ENCODE results near the gene LAMA2.

Gene LAMA2

DNA sequence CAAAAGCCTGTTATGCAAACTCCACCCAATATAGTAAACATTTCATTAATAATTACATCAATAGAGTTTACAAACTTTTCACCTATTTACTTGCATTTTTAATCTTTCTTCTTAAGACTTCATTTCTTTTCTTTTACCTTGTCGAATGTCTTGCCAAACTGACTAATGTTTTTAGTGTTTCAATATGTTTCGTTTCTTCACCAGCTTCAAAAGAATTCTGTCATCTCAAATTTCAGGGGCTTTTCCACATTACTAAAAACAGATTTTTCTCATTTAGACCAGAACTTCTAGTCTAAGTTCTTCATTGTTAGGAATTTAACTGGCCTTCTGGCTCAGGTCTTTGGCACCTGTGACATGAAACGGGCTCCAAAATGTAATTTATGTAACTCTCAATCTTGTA, 630.5 kb downstream of the LAMA2 start:
- no peak for DNase-seq (ENCODE audit: low spot score)
- TF ChIP-seq, protein P1, sequence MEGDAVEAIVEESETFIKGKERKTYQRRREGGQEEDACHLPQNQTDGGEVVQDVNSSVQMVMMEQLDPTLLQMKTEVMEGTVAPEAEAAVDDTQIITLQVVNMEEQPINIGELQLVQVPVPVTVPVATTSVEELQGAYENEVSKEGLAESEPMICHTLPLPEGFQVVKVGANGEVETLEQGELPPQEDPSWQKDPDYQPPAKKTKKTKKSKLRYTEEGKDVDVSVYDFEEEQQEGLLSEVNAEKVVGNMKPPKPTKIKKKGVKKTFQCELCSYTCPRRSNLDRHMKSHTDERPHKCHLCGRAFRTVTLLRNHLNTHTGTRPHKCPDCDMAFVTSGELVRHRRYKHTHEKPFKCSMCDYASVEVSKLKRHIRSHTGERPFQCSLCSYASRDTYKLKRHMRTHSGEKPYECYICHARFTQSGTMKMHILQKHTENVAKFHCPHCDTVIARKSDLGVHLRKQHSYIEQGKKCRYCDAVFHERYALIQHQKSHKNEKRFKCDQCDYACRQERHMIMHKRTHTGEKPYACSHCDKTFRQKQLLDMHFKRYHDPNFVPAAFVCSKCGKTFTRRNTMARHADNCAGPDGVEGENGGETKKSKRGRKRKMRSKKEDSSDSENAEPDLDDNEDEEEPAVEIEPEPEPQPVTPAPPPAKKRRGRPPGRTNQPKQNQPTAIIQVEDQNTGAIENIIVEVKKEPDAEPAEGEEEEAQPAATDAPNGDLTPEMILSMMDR (IDR thresholded peaks at IDR 0.05; ENCODE audit: extremely low read depth, missing control alignments) = no peak

DNA sequence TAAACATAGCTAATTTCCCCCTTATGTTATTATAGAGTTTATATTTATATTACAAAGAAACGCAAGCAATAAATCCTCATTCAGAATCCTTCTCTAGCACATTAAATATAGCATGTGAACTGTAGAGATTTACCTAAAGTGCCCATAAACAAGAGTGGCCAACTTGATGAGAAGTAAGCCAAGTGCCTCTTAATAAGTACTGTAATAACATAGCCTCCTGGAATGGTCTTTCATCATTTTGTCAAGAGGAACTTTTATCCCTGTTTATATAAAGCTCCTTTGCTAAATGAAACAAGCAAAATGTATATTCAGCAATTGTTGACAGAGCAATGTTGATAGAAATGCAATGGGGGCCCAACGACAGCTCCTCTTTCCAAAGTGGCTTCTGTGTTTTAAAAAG, 632.1 kb downstream of the LAMA2 start:
- DNase-seq (ENCODE audit: low spot score) = no peak
- TF ChIP-seq, protein P1 (IDR thresholded peaks at IDR 0.05; ENCODE audit: extremely low read depth, missing control alignments) = no peak

DNA sequence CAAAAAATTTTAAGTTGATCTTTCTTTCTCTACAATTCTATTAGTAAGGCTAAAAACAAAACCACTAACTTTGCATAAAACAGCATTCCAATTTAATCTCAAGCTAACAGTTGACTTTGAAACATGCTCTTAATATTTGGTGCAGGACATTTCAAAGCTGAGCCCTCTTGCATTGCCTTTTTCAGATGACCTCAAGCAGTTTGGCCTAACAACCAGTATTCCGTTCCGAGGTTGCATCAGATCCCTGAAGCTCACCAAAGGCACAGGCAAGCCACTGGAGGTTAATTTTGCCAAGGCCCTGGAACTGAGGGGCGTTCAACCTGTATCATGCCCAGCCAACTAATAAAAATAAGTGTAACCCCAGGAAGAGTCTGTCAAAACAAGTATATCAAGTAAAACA, 633.1 kb downstream of the LAMA2 start:
- no peak for DNase-seq (ENCODE audit: low spot score)
- TF ChIP-seq, protein P1 (IDR thresholded peaks at IDR 0.05; ENCODE audit: extremely low read depth, missing control alignments) = no peak

DNA sequence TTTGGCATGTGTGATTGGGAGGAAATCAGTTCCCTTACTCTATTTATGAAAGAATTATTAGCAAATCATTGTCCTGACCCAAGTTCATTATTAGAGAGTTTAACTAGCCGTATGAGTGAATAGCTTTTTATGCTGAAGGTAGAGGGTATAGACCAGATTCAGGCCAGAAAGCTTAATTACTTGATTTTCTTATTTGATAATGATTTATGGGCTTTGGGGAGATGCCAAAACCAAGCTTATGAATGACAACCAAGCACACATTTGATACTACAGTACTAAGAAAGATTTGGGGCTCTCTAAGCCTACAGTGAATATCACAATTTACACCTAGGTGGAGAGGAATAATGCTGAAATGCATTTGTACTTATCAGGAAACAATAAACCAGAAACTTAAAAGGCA, 633.8 kb downstream of the LAMA2 start:
- TF ChIP-seq, protein P1 (IDR thresholded peaks at IDR 0.05; ENCODE audit: extremely low read depth, missing control alignments) = no peak
- DNase-seq (ENCODE audit: low spot score) = no peak

DNA sequence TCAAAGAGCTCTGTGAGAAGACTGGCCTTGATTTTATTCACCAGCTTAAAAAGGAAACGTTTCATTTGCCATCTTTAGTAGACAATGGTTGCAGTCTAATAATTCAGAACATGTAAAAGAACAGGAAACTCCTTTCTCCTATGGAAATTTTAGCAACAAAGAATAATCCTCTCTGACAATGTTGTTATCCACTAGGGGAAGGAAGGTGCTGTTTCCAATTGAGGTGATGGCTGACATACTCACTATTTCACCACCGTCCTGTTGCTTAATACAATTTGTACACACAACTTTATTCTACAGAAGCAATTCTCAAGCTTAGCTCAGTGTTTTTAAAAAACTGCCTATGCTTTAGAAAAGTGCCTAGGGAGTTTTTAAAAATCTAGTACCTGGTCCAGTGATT, 634.4 kb downstream of the LAMA2 start:
- TF ChIP-seq, protein P1 (IDR thresholded peaks at IDR 0.05; ENCODE audit: extremely low read depth, missing control alignments) = no peak

DNA sequence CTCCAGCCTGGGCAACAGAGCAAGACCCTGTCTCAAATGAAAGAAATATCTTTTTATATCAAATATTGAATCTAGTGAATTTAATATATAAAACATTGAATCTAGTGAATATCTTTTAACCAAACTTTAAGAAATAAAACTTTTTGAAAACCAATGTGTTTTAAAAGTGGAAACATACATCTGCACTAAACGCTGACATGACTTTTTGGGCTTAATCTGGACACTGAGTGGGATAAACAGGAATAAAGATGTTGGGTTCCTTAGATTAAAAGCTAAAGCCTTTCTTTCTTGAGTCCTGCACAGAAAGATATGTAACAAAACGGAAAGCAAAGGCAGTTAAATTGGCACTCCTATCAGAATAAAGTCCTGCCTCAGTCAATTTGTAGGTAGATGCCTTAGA, 636.8 kb downstream of the LAMA2 start:
- TF ChIP-seq, protein P1 (IDR thresholded peaks at IDR 0.05; ENCODE audit: extremely low read depth, missing control alignments) = no peak
- no peak for DNase-seq (ENCODE audit: low spot score)

More for the DNA sequence above, 634.4 kb downstream of the LAMA2 start:
- no peak for DNase-seq (ENCODE audit: low spot score)

DNA sequence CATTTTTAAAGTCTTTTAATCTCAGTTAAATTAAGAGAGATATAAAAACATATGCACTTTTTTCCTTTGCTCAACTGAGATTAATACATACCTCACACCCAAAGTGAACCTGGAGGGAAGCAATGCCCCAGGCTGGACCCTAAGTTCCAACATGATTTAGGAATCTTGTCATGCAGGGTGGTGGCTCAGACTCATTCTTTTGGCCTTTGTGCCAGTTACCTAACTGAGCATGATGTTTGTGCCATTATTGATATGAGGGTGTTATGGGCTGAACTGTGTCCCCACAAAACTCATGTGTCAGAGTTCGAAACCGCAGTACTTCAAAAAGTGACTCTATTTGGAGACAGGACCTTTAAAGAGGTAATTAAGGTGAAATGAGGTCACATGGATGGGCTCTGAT, 639.0 kb downstream of the LAMA2 start:
- DNase-seq (ENCODE audit: low spot score) = no peak
- TF ChIP-seq, protein P1 (IDR thresholded peaks at IDR 0.05; ENCODE audit: extremely low read depth, missing control alignments) = no peak
